Measurements from ENCODE around the gene SIGLEC9. TPM values are rescaled to one million over a fixed set of nuclear protein-coding genes. Genes with fewer than 3 reads are reported as not detected.

The SIGLEC9 gene
- 1 to 10 TPM in 3 of 4 donors, under 1 TPM in 1; 0.95 to 2.1 (median 1.5) TPM for polyA plus RNA-seq (ENCODE audit: insufficient read length in 4 of 4)

DNA sequence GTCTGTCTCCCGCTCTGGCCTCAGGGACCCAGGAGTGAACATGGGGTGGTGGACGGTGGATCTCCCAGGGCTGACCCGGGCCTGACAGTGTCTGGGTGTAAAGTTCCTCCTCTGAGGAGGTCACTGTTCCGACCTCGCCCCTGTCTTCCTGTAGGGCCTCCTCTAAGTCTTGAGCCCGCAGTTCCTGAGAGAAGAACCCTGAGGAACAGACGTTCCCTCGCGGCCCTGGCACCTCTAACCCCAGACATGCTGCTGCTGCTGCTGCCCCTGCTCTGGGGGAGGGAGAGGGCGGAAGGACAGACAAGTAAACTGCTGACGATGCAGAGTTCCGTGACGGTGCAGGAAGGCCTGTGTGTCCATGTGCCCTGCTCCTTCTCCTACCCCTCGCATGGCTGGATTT lies at the start of gene SIGLEC9:
TSS of gene SIGLEC9 (plus strand) at position 178 of the 400 bp plus-strand sequence. CDS start at position 247, 69 bp downstream.
- no peak for DNase-seq (ENCODE audit: low read depth in 4 of 4, low spot score in 2 of 4)

DNA sequence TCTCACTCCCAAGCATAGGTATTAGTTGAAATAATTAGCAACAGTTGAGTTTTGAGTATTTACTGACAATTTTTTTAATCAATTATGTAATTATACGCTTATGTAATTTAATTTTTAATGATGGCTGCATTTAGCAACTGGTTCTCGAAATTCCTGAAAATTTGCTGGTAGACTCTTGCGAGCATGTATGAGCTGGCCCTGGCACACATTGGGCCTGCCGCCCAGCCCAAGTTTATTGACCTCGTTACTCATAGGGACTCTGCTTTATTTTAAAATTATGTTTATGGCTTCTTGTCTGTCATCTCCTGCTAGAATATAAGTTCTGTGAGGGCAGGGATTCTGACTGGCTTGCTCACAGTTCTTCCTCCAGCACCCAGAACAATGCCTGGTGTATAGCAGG lies 48.7 kb upstream of the SIGLEC9 start:
- DNase-seq (ENCODE audit: low read depth in 4 of 4, low spot score in 2 of 4): no peak

DNA sequence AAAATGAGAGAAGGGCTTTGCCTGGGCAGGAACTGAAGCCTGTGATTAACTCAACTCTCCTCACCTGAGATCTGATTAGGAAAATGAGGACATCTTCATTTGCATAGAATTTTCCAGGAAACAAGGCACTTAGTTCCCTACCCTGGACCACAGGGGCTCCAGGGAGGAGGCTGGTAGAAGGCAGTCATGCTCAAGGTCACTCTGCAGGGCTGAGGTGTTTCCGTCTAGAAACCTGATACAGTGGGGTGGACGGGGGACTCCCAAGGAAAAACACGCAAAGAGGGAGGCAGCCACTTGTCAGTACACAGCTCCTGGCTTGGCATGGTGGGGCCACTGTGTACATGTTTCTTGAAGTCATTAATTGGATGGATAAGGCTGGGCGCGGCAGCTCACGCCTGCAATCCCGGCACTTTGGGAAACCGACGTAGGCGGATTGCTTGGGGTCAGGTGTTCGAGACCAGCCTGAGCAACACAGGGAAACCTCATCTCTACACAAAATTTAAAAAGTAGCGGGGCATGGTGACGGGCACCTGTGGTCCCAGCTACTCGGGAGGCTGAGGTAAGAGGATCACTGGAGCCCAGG lies 48.0 kb upstream of the SIGLEC9 start:
- DNase-seq (ENCODE audit: low read depth in 4 of 4, low spot score in 2 of 4): no peak

GRCh38 chr19:51078104-51078503 lies 46.6 kb upstream of the SIGLEC9 start:
- no peak for DNase-seq (ENCODE audit: low read depth in 4 of 4, low spot score in 2 of 4)

- no peak for DNase-seq (ENCODE audit: low read depth in 4 of 4, low spot score in 2 of 4)
Measured at GRCh38 chr19:51078731-51079130, 46.0 kb upstream of the SIGLEC9 start.

GRCh38 chr19:51079481-51080110 lies 45.1 kb upstream of the SIGLEC9 start:
- DNase-seq (ENCODE audit: low read depth in 4 of 4, low spot score in 2 of 4): no peak

GRCh38 chr19:51081476-51081875 lies 43.2 kb upstream of the SIGLEC9 start:
- no peak for DNase-seq (ENCODE audit: low read depth in 4 of 4, low spot score in 2 of 4)

DNA sequence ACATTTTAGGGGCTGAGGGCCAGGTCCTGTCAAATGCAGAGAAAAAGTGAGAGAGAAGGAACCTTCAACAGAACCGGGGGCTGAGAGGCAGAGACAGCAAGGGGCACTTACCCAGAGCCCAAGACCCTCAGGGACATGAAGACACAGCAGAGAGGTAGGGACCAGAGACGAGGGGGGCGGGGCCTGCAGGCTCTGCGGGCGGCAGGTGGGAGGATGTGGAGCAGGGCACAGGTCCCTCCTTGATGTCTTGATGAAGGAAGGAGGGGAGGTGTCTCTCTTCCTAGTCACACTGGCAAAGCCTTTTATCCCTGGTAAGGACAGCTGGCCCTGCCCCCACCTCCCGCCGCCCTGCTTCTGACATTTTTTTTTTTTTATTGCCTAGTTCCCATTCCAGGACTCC lies 42.1 kb upstream of the SIGLEC9 start, which contains the start of gene KLK14:
TSS of gene KLK14 (minus strand) at position 277 of the 400 bp plus-strand sequence. CDS start at position 4, 273 bp downstream.
- no peak for DNase-seq (ENCODE audit: low read depth in 4 of 4, low spot score in 2 of 4)

- DNase-seq (ENCODE audit: low read depth in 4 of 4, low spot score in 2 of 4): no peak
Measured at GRCh38 chr19:51083181-51083580, 41.5 kb upstream of the SIGLEC9 start.

DNA sequence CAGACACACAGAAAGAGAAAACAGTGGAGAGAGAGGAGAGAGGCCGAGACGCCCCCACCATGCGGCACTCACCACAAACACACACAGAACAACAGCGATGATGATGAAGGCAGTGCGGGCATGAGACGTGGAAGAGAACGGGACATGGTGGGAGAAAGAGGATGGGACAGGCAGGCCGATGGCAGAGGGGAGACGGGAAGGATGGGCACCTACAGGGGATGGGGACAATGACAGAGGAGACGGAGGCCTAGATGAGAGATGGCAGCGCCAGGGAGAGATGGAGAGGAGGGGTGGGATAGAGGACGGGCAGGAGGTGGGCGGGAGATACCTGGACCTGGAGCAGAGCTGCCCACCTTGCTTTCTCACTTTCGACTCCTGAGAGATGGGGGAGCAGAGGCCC lies 40.9 kb upstream of the SIGLEC9 start:
- DNase-seq (ENCODE audit: low read depth in 4 of 4, low spot score in 2 of 4): no peak

GRCh38 chr19:51084505-51084904 lies 40.2 kb upstream of the SIGLEC9 start:
- DNase-seq (ENCODE audit: low read depth in 4 of 4, low spot score in 2 of 4): no peak

GRCh38 chr19:51086153-51086850 lies 38.4 kb upstream of the SIGLEC9 start:
- DNase-seq (ENCODE audit: low read depth in 4 of 4, low spot score in 2 of 4): no peak

- DNase-seq (ENCODE audit: low read depth in 4 of 4, low spot score in 2 of 4): no peak
Measured at GRCh38 chr19:51089786-51090185, 34.9 kb upstream of the SIGLEC9 start.

- no peak for DNase-seq (ENCODE audit: low read depth in 4 of 4, low spot score in 2 of 4)
Measured at GRCh38 chr19:51090471-51090870, 34.2 kb upstream of the SIGLEC9 start.

DNA sequence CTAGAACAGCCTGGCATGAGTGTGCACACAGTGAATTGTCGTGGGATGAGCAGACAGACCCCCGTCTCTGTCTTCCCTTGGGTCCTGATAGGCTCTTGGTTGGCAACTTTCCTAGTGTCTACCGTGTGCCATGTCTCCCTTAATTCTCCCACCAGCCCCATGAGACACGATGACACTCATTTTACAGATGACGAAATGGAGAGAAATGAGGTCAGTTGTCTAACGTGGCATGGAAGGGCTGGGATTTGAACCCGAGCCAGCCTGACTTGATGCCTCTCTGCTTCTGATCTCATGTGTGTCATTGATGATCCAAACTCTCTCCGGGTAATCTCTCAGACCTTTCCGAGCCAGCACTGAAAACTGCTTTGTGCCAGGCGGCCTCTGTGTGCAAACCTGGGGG lies 33.6 kb upstream of the SIGLEC9 start:
- no peak for DNase-seq (ENCODE audit: low read depth in 4 of 4, low spot score in 2 of 4)

- DNase-seq (ENCODE audit: low read depth in 4 of 4, low spot score in 2 of 4): no peak
Measured at GRCh38 chr19:51091895-51092873, 32.5 kb upstream of the SIGLEC9 start.

- DNase-seq (ENCODE audit: low read depth in 4 of 4, low spot score in 2 of 4): no peak
Measured at GRCh38 chr19:51093101-51093500, 31.6 kb upstream of the SIGLEC9 start.

DNA sequence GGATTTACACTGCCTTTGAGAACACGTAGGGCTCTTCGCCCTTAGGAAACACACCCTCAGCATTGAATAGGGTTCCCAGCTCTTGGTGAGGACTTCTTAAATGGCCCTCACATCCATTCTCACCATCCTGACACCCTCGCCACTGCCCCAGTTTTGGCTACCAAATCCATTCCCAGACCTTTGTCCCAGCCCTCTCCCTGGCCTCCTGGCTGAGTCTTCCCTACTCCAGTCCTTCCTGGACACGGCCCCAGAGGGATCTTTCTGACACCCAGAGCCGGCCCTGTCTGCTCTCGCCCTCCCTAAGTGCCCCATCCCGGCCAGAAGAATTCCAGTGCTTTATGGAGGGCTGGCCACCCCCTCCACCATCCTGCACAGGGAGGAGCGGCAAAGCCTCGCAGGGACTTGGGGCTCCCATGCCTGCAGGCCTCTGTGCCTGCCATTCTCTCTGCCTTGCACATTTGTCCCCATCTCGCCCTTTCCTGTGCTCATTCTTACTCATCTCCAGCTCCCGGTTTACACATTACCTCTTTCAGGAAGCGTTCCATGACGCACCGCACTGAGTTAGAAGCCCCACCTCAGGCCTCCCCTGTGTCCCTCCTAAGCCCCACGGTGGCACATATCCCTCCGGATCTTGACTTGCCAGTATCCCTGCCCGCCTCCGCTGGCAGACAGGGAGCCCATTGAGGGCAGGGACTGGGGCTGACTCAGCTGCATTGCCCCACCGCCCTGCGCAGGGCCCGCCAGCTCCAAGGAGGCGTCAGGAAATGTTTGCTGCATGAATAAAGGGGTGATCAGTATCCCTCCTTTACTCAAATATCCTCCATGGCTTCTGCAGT lies 31.0 kb upstream of the SIGLEC9 start:
- DNase-seq (ENCODE audit: low read depth in 4 of 4, low spot score in 2 of 4): no peak

- peak in 1 of 4 donors; percentile 34 for DNase-seq (ENCODE audit: low read depth in 4 of 4, low spot score in 2 of 4)
Measured at GRCh38 chr19:51094696-51095279, 29.9 kb upstream of the SIGLEC9 start.

Data from left renal cortex interstitium (tissue), 4 donors.